Mononuclear cell (primary cell): ENCODE results near the gene CXCL14. TPM values are rescaled to one million over a fixed set of nuclear protein-coding genes. Genes with fewer than 3 reads are reported as not detected.

Experiments
- H3K27me3 ChIP-seq: 2 replicates; pipeline ENCODE4 v1.6.0; 2011; ENCODE audit warnings: low read length, control low read depth; ENCODE audit not compliant: insufficient read depth
- H3K4me1 ChIP-seq: 2 replicates; pipeline ENCODE4 v1.5.1; 2011; ENCODE audit warnings: mild to moderate bottlenecking, low read length, control low read depth; ENCODE audit not compliant: insufficient read depth
- H3K4me3 ChIP-seq: 2 replicates; pipeline ENCODE4 v1.5.1; 2011; ENCODE audit warnings: mild to moderate bottlenecking, low read length, moderate library complexity
- H3K9me3 ChIP-seq: 2 replicates; pipeline ENCODE4 v1.5.1; 2011; ENCODE audit warnings: low read depth, mild to moderate bottlenecking, control low read depth, low read length
- total RNA-seq: library from RNA; depleted of rRNA; stranded (reverse); fragments of >200 nt; gene quantifications from one replicate; pipeline ENCODE4 v1.2.3, GENCODE V29; 2012

The CXCL14 gene
- total RNA-seq, 1 donor = not detected

GRCh38 chr5:135566422-135567400, 12.1 kb downstream of the CXCL14 start:
- H3K4me1 ChIP-seq = no peaks in the 10 kb centered on the region
- H3K27me3 ChIP-seq = no peaks in the 10 kb centered on the region
- H3K9me3 ChIP-seq = no peaks in the 10 kb centered on the region
- H3K4me3 ChIP-seq = no peak overlapping the region

- Histone ChIP-seq H3K9me3 (no peaks in the 10 kb centered on the region), H3K4me3 (no peak overlapping the region), H3K4me1 (no peaks in the 10 kb centered on the region), H3K27me3 (no peaks in the 10 kb centered on the region)
These were observed 12.9 kb downstream of the CXCL14 start for GRCh38 chr5:135565725-135566421.

- no peak overlapping the region for H3K4me3 ChIP-seq
- no peaks in the 10 kb centered on the region for H3K27me3 ChIP-seq
- H3K4me1 ChIP-seq = no peaks in the 10 kb centered on the region
- H3K9me3 ChIP-seq = no peaks in the 10 kb centered on the region
These were observed 13.5 kb downstream of the CXCL14 start for GRCh38 chr5:135565266-135565665.

- Histone ChIP-seq H3K4me3 (no peak overlapping the region), H3K27me3 (no peaks in the 10 kb centered on the region), H3K4me1 (no peaks in the 10 kb centered on the region), H3K9me3 (no peaks in the 10 kb centered on the region)
These were observed 14.5 kb downstream of the CXCL14 start for GRCh38 chr5:135564331-135564730.

- Histone ChIP-seq H3K4me3 (no peak overlapping the region), H3K9me3 (no peaks in the 10 kb centered on the region), H3K4me1 (no peaks in the 10 kb centered on the region), H3K27me3 (peaks cover 5% of the 10 kb centered on the region)
These were observed 17.5 kb downstream of the CXCL14 start for GRCh38 chr5:135561266-135561665.

GRCh38 chr5:135560858-135561257, 17.9 kb downstream of the CXCL14 start:
- H3K4me3 ChIP-seq = no peak overlapping the region
- H3K27me3 ChIP-seq = peaks cover 5% of the 10 kb centered on the region
- no peaks in the 10 kb centered on the region for H3K4me1 ChIP-seq
- no peaks in the 10 kb centered on the region for H3K9me3 ChIP-seq

GRCh38 chr5:135559354-135559753, 19.4 kb downstream of the CXCL14 start:
- no peak overlapping the region for H3K4me3 ChIP-seq
- H3K4me1 ChIP-seq = no peaks in the 10 kb centered on the region
- H3K9me3 ChIP-seq = no peaks in the 10 kb centered on the region
- H3K27me3 ChIP-seq = peaks cover 12% of the 10 kb centered on the region

- Histone ChIP-seq H3K4me1 (no peaks in the 10 kb centered on the region), H3K27me3 (peaks cover 16% of the 10 kb centered on the region), H3K4me3 (no peak overlapping the region)
These were observed 21.5 kb downstream of the CXCL14 start for GRCh38 chr5:135557076-135557838.

GRCh38 chr5:135556620-135557019, 22.2 kb downstream of the CXCL14 start:
- no peaks in the 10 kb centered on the region for H3K4me1 ChIP-seq
- no peak overlapping the region for H3K4me3 ChIP-seq
- no peaks in the 10 kb centered on the region for H3K9me3 ChIP-seq
- H3K27me3 ChIP-seq = peaks cover 16% of the 10 kb centered on the region

More at GRCh38 chr5:135557076-135557838, 21.5 kb downstream of the CXCL14 start:
- no peaks in the 10 kb centered on the region for H3K9me3 ChIP-seq

- no peak overlapping the region for H3K4me3 ChIP-seq
- H3K9me3 ChIP-seq = no peaks in the 10 kb centered on the region
- peaks cover 16% of the 10 kb centered on the region for H3K27me3 ChIP-seq
- H3K4me1 ChIP-seq = no peaks in the 10 kb centered on the region
These were observed 23.3 kb downstream of the CXCL14 start for GRCh38 chr5:135555530-135555929.

GRCh38 chr5:135553688-135554462, 24.9 kb downstream of the CXCL14 start:
- Histone ChIP-seq H3K9me3 (no peaks in the 10 kb centered on the region), H3K4me3 (no peak overlapping the region), H3K27me3 (peaks cover 19% of the 10 kb centered on the region), H3K4me1 (no peaks in the 10 kb centered on the region)

GRCh38 chr5:135551593-135552447, 27.0 kb downstream of the CXCL14 start:
- Histone ChIP-seq H3K4me3 (no peak overlapping the region), H3K27me3 (peaks cover 36% of the 10 kb centered on the region), H3K9me3 (no peaks in the 10 kb centered on the region), H3K4me1 (no peaks in the 10 kb centered on the region)

GRCh38 chr5:135549413-135549812, 29.4 kb downstream of the CXCL14 start:
- Histone ChIP-seq H3K27me3 (peaks cover 52% of the 10 kb centered on the region), H3K4me1 (peaks cover 8% of the 10 kb centered on the region), H3K9me3 (no peaks in the 10 kb centered on the region), H3K4me3 (no peak overlapping the region)
